Measurements from ENCODE around the gene PGM5.
A peak's percentile ranks its signal among the peaks of the same experiment; 100 is the strongest.

The PGM5 gene

GRCh38 chr9:68497629-68498028 lies 141.2 kb downstream of the PGM5 start:
- no peak for DNase-seq (ENCODE audit: low read depth)

GRCh38 chr9:68498816-68499215 lies 142.4 kb downstream of the PGM5 start:
- DNase-seq (ENCODE audit: low read depth): no peak

GRCh38 chr9:68500457-68501381 lies 144.3 kb downstream of the PGM5 start:
- no peak for DNase-seq (ENCODE audit: low read depth)

- DNase-seq (ENCODE audit: low read depth): no peak
These were observed 145.9 kb downstream of the PGM5 start for GRCh38 chr9:68502279-68502678.

- no peak for DNase-seq (ENCODE audit: low read depth)
These were observed 149.4 kb downstream of the PGM5 start for GRCh38 chr9:68505681-68506409.

GRCh38 chr9:68506551-68506950 lies 150.1 kb downstream of the PGM5 start:
- no peak for DNase-seq (ENCODE audit: low read depth)

- DNase-seq (ENCODE audit: low read depth): no peak
These were observed 150.9 kb downstream of the PGM5 start for GRCh38 chr9:68507130-68507805.

GRCh38 chr9:68507806-68508145 lies 151.4 kb downstream of the PGM5 start:
- no peak for DNase-seq (ENCODE audit: low read depth)

- DNase-seq (ENCODE audit: low read depth): no peak
These were observed 152.1 kb downstream of the PGM5 start for GRCh38 chr9:68508547-68508946.

- no peak for DNase-seq (ENCODE audit: low read depth)
These were observed 153.3 kb downstream of the PGM5 start for GRCh38 chr9:68509689-68510088.

- DNase-seq (ENCODE audit: low read depth): no peak
These were observed 157.0 kb downstream of the PGM5 start for GRCh38 chr9:68513385-68513784.

- no peak for DNase-seq (ENCODE audit: low read depth)
These were observed 157.6 kb downstream of the PGM5 start for GRCh38 chr9:68513981-68514380.

- peak; percentile 8 for DNase-seq (ENCODE audit: low read depth)
These were observed 159.1 kb downstream of the PGM5 start for GRCh38 chr9:68515326-68516017.

- DNase-seq (ENCODE audit: low read depth): no peak
These were observed 165.7 kb downstream of the PGM5 start for GRCh38 chr9:68522131-68522530.

GRCh38 chr9:68522954-68523353 lies 166.5 kb downstream of the PGM5 start:
- DNase-seq (ENCODE audit: low read depth): no peak

- no peak for DNase-seq (ENCODE audit: low read depth)
These were observed 167.0 kb downstream of the PGM5 start for GRCh38 chr9:68523367-68523936.

GRCh38 chr9:68530618-68531017 lies 174.2 kb downstream of the PGM5 start:
- no peak for DNase-seq (ENCODE audit: low read depth)

- DNase-seq (ENCODE audit: low read depth): no peak
These were observed 175.7 kb downstream of the PGM5 start for GRCh38 chr9:68532131-68532530.

- DNase-seq (ENCODE audit: low read depth): no peak
These were observed 177.3 kb downstream of the PGM5 start for GRCh38 chr9:68533678-68534077.

- DNase-seq (ENCODE audit: low read depth): no peak
These were observed 180.6 kb downstream of the PGM5 start for GRCh38 chr9:68536876-68537615.

GRCh38 chr9:68537616-68537880 lies 181.1 kb downstream of the PGM5 start:
- no peak for DNase-seq (ENCODE audit: low read depth)

All from GM04503 (cell line).